A673 (cell line): ENCODE results near the gene TJP2. TPM values are rescaled to one million over a fixed set of nuclear protein-coding genes. Genes with fewer than 3 reads are reported as not detected.

Experiments used
- BruUV-seq: library from RNA; stranded (reverse); fragments of 400-500 nt; replicated peaks from 2 replicates; lab custom pipeline; 2021; lab: Mats Ljungman, UMichigan
- CTCF ChIA-PET: fragments of 300-600 bp; sonication (Branson Sonifier 250); formaldehyde crosslinking; loops from one replicate; lab custom pipeline; 2022; ENCODE audit warnings: antibody characterized with exemption; lab: Charles Lee
- POLR2A ChIA-PET: fragments of 300-600 bp; sonication (Branson Sonifier 250); formaldehyde crosslinking; loops from one replicate; lab custom pipeline; 2022; ENCODE audit warnings: antibody characterized with exemption; ENCODE audit not compliant: low non-redundant PET; lab: Charles Lee
- DNase-seq: peaks from one replicate; pipeline ENCODE4 v3.0.0-alpha.2; 2015; ENCODE audit warnings: low spot score
- H3K27ac ChIP-seq: fragments of 200-600 bp; sonication (generic); 2 replicates; pipeline ENCODE4 v1.5.1; 2016; ENCODE audit warnings: mixed run types, low read depth, mild to moderate bottlenecking, mixed read lengths, antibody characterized with exemption, low read length; ENCODE audit not compliant: poor library complexity, severe bottlenecking
- H3K27me3 ChIP-seq: fragments of 200-600 bp; sonication (generic); replicated peaks from 2 replicates; pipeline ENCODE4 v1.6.1; 2017; ENCODE audit warnings: mixed run types, low read depth, mild to moderate bottlenecking, mixed read lengths, antibody characterized with exemption, low read length; ENCODE audit not compliant: insufficient read depth, poor library complexity
- H3K36me3 ChIP-seq: fragments of 200-600 bp; sonication (generic); 2 replicates; pipeline ENCODE4 v1.6.1; 2016; ENCODE audit warnings: mixed run types, mild to moderate bottlenecking, mixed read lengths, antibody characterized with exemption, low read length; ENCODE audit not compliant: insufficient read depth, poor library complexity, severe bottlenecking
- H3K4me1 ChIP-seq: fragments of 200-600 bp; sonication (generic); 2 replicates; pipeline ENCODE4 v1.6.1; 2017; ENCODE audit warnings: mixed run types, mild to moderate bottlenecking, mixed read lengths, antibody characterized with exemption, low read length; ENCODE audit not compliant: insufficient read depth, poor library complexity, severe bottlenecking
- H3K4me3 ChIP-seq: fragments of 200-600 bp; sonication (generic); 2 replicates; pipeline ENCODE4 v1.5.1; 2016; ENCODE audit warnings: low read depth, mixed run types, mild to moderate bottlenecking, mixed read lengths, low read length; ENCODE audit not compliant: poor library complexity, severe bottlenecking
- H3K9me3 ChIP-seq: fragments of 200-600 bp; sonication (generic); 2 replicates; pipeline ENCODE4 v1.6.1; 2016; ENCODE audit warnings: mixed run types, low read depth, mild to moderate bottlenecking, mixed read lengths, antibody characterized with exemption, low read length; ENCODE audit not compliant: poor library complexity, severe bottlenecking
- CTCF ChIP-seq: fragments of 300-800, 200-600 bp; sonication (generic); conservative IDR thresholded peaks from 2 replicates; pipeline ENCODE4 v1.5.1; 2017; ENCODE audit warnings: low read depth, mild to moderate bottlenecking, antibody characterized with exemption, low read length, moderate library complexity, mixed read lengths
- EZH2 ChIP-seq: fragments of 200-600 bp; sonication (generic); IDR thresholded peaks from 2 replicates; pipeline ENCODE4 v1.6.1; 2017; ENCODE audit warnings: borderline replicate concordance, low read depth, mild to moderate bottlenecking, mixed read lengths, antibody characterized with exemption, low read length; ENCODE audit not compliant: poor library complexity, severe bottlenecking
- intact Hi-C: fragments of 100-400 bp; cut with micrococcal nuclease; formaldehyde crosslinking; loops from one replicate; pipeline ENCODE4 v1.10.0; 2022; ENCODE audit not compliant: unreplicated experiment
- total RNA-seq: library from RNA; stranded (reverse); gene quantifications from 2 replicates; pipeline ENCODE4 v1.2.3, GENCODE V29; 2021

TJP2 gene
- total RNA-seq, 1 experiment from 2014 or later: 7.2 TPM

GRCh38 chr9:69260161-69260560 lies 86.1 kb downstream of the TJP2 start:
- no TSS peak for BruUV-seq
- CTCF ChIA-PET: no interaction called here
- H3K27me3 ChIP-seq: peaks cover 3% of the 10 kb centered on the region
- DNase-seq: no peak
- no peak overlapping the region for H3K4me3 ChIP-seq
- no peak for TF ChIP-seq CTCF
- no peak for TF ChIP-seq EZH2
- no peak overlapping the region for H3K27ac ChIP-seq
- no peaks in the 10 kb centered on the region for H3K36me3 ChIP-seq
- no peaks in the 10 kb centered on the region for H3K9me3 ChIP-seq
- H3K4me1 ChIP-seq: no peaks in the 10 kb centered on the region
- intact Hi-C loops: no loop called here
- POLR2A ChIA-PET: no interaction called here

GRCh38 chr9:69261636-69262035 lies 87.6 kb downstream of the TJP2 start:
- ChIA-PET CTCF (no interaction called here), POLR2A (no interaction called here)
- Histone ChIP-seq H3K27me3 (peaks cover 3% of the 10 kb centered on the region), H3K27ac (no peak overlapping the region), H3K36me3 (no peaks in the 10 kb centered on the region), H3K4me1 (no peaks in the 10 kb centered on the region), H3K9me3 (no peaks in the 10 kb centered on the region), H3K4me3 (no peak overlapping the region)
- DNase-seq: no peak
- no TSS peak for BruUV-seq
- intact Hi-C loops: no loop called here
- no peak for TF ChIP-seq EZH2
- TF ChIP-seq CTCF: no peak

GRCh38 chr9:69264526-69264925 lies 90.4 kb downstream of the TJP2 start:
- Histone ChIP-seq H3K27ac (no peak overlapping the region), H3K4me1 (no peaks in the 10 kb centered on the region), H3K27me3 (peaks cover 3% of the 10 kb centered on the region), H3K36me3 (no peaks in the 10 kb centered on the region), H3K9me3 (no peaks in the 10 kb centered on the region), H3K4me3 (no peak overlapping the region)
- no peak for DNase-seq
- ChIA-PET CTCF (no interaction called here), POLR2A (no interaction called here)
- no TSS peak for BruUV-seq
- intact Hi-C loops: no loop called here
- no peak for TF ChIP-seq EZH2
- TF ChIP-seq CTCF: no peak
